OCI-M2 (cell line): ENCODE measurements around the gene ME1.
"Not testable (repeated sequence)": the region's sequence is repeated elsewhere in the genome, so short reads cannot be mapped to it uniquely, and the experiment has no call there.

Source experiments
- DNase-seq: peaks from one replicate; lab custom pipeline; 2025; ENCODE audit not compliant: unreplicated experiment; lab: John Stamatoyannopoulos, UW

Gene ME1

GRCh38 chr6:83192871-83193746, 237.7 kb downstream of the ME1 start, which contains the start of the genes PGM3 and RWDD2A:
PGM3 (minus strand) TSS chr6:83193265; CDS start chr6:83191012, 2,253 bp downstream.
RWDD2A (plus strand) TSS chr6:83193357; CDS start chr6:83194452, 1,095 bp downstream.
- DNase-seq: peak; percentile 58

GRCh38 chr6:83192456-83192855, 238.4 kb downstream of the ME1 start:
- no peak for DNase-seq

GRCh38 chr6:83191974-83192373, 238.9 kb downstream of the ME1 start:
- not testable (repeated sequence) for DNase-seq

DNA sequence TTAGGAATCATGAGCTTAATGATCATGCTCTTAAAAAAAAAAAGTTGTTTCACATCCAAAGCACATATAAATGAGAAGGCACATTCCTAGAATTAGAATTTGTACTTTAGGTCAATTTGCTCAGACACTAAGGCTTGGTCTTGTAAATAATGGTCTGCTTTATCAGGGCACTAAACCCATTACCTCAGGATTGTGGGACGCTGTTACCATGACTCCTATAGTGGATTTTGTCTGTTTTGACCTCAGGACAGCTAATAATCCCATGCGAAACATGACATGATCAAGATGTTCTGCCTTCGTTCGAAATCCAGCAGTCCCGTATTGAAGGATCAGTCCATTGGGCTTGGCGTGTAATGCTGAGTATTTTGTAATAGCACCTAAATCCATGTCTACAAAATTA, 240.2 kb downstream of the ME1 start:
- DNase-seq: no peak

DNA sequence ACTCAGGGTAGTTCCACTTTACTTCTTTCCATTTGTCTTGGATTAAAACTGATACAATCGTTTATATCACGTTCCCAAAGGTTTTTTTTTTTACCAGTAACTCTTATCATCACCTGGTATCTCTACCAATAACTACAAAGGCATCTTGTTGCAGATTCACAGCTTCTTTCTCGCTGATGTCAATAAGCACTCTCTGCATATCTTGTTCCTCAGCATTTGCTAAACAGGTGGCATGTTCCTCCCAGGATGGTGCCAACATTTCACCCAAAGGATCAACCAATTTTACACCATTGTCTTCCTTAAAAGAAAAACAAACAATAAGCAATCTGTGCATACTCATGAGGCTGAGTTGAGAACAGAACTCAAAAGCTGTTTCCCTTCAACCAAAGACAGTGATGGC, 242.3 kb downstream of the ME1 start:
- no peak for DNase-seq

GRCh38 chr6:83185096-83185495, 245.8 kb downstream of the ME1 start:
- no peak for DNase-seq

DNA sequence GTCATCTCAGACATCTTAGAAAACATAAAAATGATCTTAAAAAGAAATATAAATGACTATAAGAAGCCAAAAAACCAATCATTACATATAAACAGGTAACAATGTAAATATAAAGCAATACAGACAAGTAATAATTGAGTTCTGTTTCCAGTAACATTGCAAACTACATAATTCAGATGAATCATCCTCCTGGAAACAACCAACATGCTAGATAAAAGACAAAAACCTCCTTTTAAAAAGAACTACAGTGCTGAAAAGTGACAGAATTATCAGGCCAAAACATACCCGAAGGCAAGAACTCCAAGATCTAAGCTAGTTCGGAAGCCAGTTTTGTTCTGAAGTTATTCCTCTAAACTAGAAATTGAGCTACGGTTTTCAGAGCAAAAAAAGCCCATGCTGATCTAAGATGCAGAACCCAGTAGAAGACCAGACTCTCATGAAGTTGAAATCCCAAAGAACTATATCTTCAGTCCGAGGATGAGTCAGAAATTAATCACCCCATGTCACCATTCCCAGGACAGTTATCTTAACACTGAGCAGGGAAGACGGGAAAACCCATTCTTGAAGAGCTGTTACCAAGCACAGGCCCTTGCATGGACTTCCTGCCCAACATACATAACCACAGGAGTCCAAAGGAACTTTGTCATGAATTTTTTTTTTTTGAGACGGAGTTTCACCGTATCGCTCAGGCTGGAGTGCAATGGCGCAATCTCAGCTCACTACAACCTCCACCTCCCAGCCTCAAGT, 247.6 kb downstream of the ME1 start:
- no peak for DNase-seq

DNA sequence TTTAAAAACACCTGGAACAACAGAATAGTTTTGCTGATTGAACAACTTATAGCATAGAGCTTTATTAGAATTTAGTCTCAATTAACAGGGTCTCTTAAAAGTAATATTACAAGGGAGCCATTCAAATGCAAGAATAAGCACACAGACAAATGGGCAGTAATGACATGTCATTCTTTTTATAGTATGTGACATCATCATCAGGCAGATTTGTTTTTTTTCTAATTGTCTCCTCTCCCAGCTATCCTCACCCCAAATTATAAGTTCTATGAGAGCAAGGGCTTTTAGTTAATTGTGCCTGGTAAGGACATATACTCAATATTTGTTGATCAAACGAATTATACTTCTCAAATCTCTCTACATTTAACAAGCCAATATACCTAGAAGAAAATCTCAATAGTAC, 248.7 kb downstream of the ME1 start:
- DNase-seq: no peak

DNA sequence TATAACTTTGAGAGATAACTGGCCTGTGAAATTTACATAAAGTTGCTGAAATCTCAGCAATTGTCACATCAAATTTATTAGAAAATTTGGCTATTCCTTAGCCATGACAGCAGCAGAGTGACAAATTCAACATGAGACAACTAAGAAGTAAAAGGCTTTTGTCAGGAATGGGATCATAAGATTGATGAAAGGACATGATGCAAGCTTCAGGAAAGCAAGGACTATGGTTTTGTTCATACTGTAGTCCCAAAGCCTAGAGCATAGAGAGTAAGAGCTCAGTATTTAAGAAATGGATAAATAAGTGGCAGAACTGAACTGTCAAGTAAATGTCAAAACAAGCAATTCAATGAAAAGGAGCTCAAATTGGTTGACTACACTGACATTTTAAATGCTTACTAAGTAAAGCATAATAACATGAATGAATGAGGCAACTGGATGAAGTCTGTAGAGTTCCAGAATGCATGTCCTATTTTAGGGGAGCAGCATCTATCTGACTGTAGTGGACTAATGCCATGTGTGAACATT, 250.4 kb downstream of the ME1 start:
- no peak for DNase-seq

GRCh38 chr6:83176246-83176645, 254.6 kb downstream of the ME1 start:
- no peak for DNase-seq

DNA sequence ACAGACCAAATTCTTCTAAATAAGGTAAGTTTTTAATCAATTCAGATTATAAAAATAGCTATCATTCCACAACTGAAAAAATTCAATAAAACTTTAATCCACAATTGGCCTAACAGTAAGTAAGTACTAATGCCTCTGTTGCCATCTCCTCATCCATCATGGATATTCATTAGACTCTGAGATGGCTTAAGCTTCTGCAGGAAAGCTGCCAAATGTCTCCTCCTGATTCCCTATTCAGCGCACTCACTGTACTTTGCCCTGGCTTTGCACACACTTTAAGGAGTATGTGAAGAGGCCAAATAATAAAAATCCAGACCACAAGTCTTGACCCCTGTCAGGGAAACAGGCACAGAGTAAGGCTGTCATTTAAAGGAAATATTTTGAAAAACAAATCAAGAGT, 261.3 kb downstream of the ME1 start:
- DNase-seq: no peak

GRCh38 chr6:83169106-83169505, 261.7 kb downstream of the ME1 start:
- no peak for DNase-seq

- no peak for DNase-seq
Observed at GRCh38 chr6:83168556-83168955, 262.3 kb downstream of the ME1 start.

DNA sequence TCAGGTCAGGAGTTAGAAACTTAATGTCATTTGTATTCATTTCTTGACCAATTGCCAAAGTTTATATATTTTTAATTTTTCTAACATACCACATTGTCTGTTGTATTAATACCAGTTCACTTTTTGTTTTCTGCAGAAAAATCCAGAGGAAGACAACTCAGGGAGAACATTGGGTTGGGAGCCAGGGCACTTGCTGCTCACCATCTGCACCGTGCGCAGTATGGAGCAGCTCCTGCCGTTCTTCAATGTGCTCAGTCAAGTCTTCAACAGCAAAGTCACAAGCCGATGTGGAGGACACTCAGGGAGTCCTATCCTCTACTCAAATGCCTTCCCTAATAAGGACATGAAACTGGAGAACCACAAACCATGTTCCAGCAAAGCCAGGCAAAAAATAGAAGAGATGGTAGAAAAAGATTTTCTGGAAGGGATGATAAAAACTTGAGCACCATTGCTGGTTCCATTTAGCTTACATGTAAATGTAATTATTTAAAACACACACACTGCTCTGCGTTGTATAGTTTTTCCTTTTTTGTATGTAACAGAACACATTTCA, 263.0 kb downstream of the ME1 start:
- no peak for DNase-seq
